Measurements from ENCODE around the gene FGF3. TPM values are rescaled to one million over a fixed set of nuclear protein-coding genes. Genes with fewer than 3 reads are reported as not detected.

FGF3 gene
- total RNA-seq, 1 donor from 2014 or later, result not detected

Other genes with a start within 250 kb of the FGF3 start
- gene CCND1, start 178.3 kb downstream of the FGF3 start, total RNA-seq, result 1.2 and 2.1 TPM in 2 replicates
- 24.4 and 26.4 TPM in 2 replicates for gene LTO1, start 144.1 kb downstream of the FGF3 start, total RNA-seq
- gene FGF19, start 115.4 kb downstream of the FGF3 start, total RNA-seq, result not detected in 2 replicates
- gene FGF4, start 44.1 kb downstream of the FGF3 start, total RNA-seq, result not detected in 2 replicates